GM23338 (cell line): Measurements from ENCODE around the gene PRPF39. TPM values are rescaled to one million over a fixed set of nuclear protein-coding genes. Genes with fewer than 3 reads are reported as not detected.

Experiments
- ATAC-seq: fragments of 200-7000 bp; cut with Tn5 transposase; 3 replicates; pipeline ENCODE4 v1.9.1; 2020
- DNase-seq: peaks from one replicate; pipeline ENCODE4 v3.0.0-alpha.2; 2015; ENCODE audit warnings: low spot score
- H2AFZ ChIP-seq: fragments of 200-600 bp; sonication (generic); 2 replicates; pipeline ENCODE4 v1.8.0; 2016; ENCODE audit warnings: antibody characterized with exemption, mild to moderate bottlenecking, moderate library complexity
- H3F3A ChIP-seq: fragments of 200-600 bp; sonication (generic); replicated peaks from 2 replicates; pipeline ENCODE4 v1.8.0; 2017; ENCODE audit warnings: antibody characterized with exemption, mixed run types, low read depth
- H3K27ac ChIP-seq: fragments of 200-600 bp; sonication (generic); 2 replicates; pipeline ENCODE4 v1.6.1; 2016; ENCODE audit warnings: low read depth
- H3K27me3 ChIP-seq: fragments of 200-600 bp; sonication (generic); 2 replicates; pipeline ENCODE4 v1.8.0; 2016; ENCODE audit warnings: mild to moderate bottlenecking, mixed run types, moderate library complexity; ENCODE audit not compliant: insufficient read depth
- H3K36me3 ChIP-seq: fragments of 200-600 bp; sonication (generic); 2 replicates; pipeline ENCODE4 v1.8.0; 2016; ENCODE audit warnings: mild to moderate bottlenecking; ENCODE audit not compliant: insufficient read depth
- H3K4me1 ChIP-seq: fragments of 200-600 bp; sonication (generic); 2 replicates; pipeline ENCODE4 v1.8.0; 2016; ENCODE audit warnings: mild to moderate bottlenecking, moderate library complexity; ENCODE audit not compliant: insufficient read depth
- H3K4me2 ChIP-seq: fragments of 200-600 bp; sonication (generic); 2 replicates; pipeline ENCODE4 v1.7.1; 2017; ENCODE audit warnings: mixed run types
- H3K4me3 ChIP-seq: fragments of 200-600 bp; sonication (generic); 2 replicates; pipeline ENCODE4 v1.6.1; 2016; ENCODE audit warnings: mixed run types
- H3K79me2 ChIP-seq: fragments of 200-600 bp; sonication (generic); replicated peaks from 2 replicates; pipeline ENCODE4 v1.8.0; 2017; ENCODE audit warnings: mild to moderate bottlenecking; ENCODE audit not compliant: insufficient read depth
- H3K9me2 ChIP-seq: fragments of 200-600 bp; sonication (generic); 2 replicates; pipeline ENCODE4 v1.8.0; 2017; ENCODE audit not compliant: insufficient read depth
- H4K20me1 ChIP-seq: fragments of 200-600 bp; sonication (generic); replicated peaks from 2 replicates; pipeline ENCODE4 v1.8.0; 2017; ENCODE audit warnings: mild to moderate bottlenecking; ENCODE audit not compliant: insufficient read depth
- H3K27ac Mint-ChIP-seq: 2 replicates; pipeline ENCODE4 v1.8.0; 2020; ENCODE audit warnings: inconsistent platforms, mild to moderate bottlenecking, moderate library complexity, mixed read lengths
- H3K27me3 Mint-ChIP-seq: 3 replicates; pipeline ENCODE4 v1.8.0; 2022; ENCODE audit warnings: low read depth, mild to moderate bottlenecking, moderate library complexity, mixed read lengths, inconsistent platforms; ENCODE audit not compliant: insufficient read depth, poor library complexity
- H3K36me3 Mint-ChIP-seq: 3 replicates; pipeline ENCODE4 v1.8.0; 2021; ENCODE audit warnings: low read depth, mild to moderate bottlenecking, inconsistent platforms, moderate library complexity, mixed read lengths
- H3K4me1 Mint-ChIP-seq: 3 replicates; pipeline ENCODE4 v1.8.0; 2020; ENCODE audit warnings: mild to moderate bottlenecking, inconsistent platforms, mixed read lengths
- H3K4me3 Mint-ChIP-seq: 3 replicates; pipeline ENCODE4 v1.8.0; 2021; ENCODE audit warnings: moderate library complexity, mild to moderate bottlenecking, inconsistent platforms, mixed read lengths
- H3K9me3 Mint-ChIP-seq: 3 replicates; pipeline ENCODE4 v1.8.0; 2020; ENCODE audit warnings: moderate library complexity, mild to moderate bottlenecking, inconsistent platforms, mixed read lengths
- CREB1 ChIP-seq: fragments of 250-450 bp; sonication (Bioruptor Pico); IDR thresholded peaks from 2 replicates; pipeline ENCODE4 v1.5.0; 2020; ENCODE audit warnings: low read depth, mild to moderate bottlenecking, moderate library complexity
- CTCF ChIP-seq, 2 experiments: fragments of 200-600 bp in 1 of 2; sonication (generic) in 1 of 2; conservative IDR thresholded peaks; 2 replicates each; pipeline versions ENCODE4 v1.5.1 to v1.6.1; 2016 to 2017; ENCODE audit warnings: antibody characterized with exemption in 2 of 2, low read depth in 2 of 2, mild to moderate bottlenecking in 2 of 2, moderate library complexity in 1 of 2
- EZH2 ChIP-seq: fragments of 200-600 bp; sonication (generic); IDR thresholded peaks from one replicate; pipeline ENCODE4 v1.8.0; 2017; ENCODE audit warnings: antibody characterized with exemption, mild to moderate bottlenecking, low read depth; ENCODE audit not compliant: unreplicated experiment
- EZH2phosphoT487 ChIP-seq: fragments of 200-600 bp; sonication (generic); IDR thresholded peaks from one replicate; pipeline ENCODE4 v1.8.1; 2018; ENCODE audit warnings: antibody characterized with exemption; ENCODE audit not compliant: unreplicated experiment
- JUNB ChIP-seq: IDR thresholded peaks from one replicate; pipeline ENCODE4 v1.6.1; 2016; ENCODE audit warnings: antibody characterized with exemption; ENCODE audit not compliant: unreplicated experiment
- POLR2AphosphoS5 ChIP-seq: IDR thresholded peaks from 2 replicates; pipeline ENCODE4 v1.6.1; 2016; ENCODE audit warnings: antibody characterized with exemption, low read depth
- REST ChIP-seq: IDR thresholded peaks from one replicate; pipeline ENCODE4 v1.6.1; 2018; ENCODE audit warnings: antibody characterized with exemption; ENCODE audit not compliant: unreplicated experiment
- STAT1 ChIP-seq: IDR thresholded peaks from one replicate; pipeline ENCODE4 v1.6.1; 2016; ENCODE audit warnings: antibody characterized with exemption; ENCODE audit not compliant: unreplicated experiment
- ZNF114 ChIP-seq: fragments of 250-450 bp; sonication (Bioruptor Pico); IDR thresholded peaks from 2 replicates; pipeline ENCODE4 v1.5.0; 2020; ENCODE audit warnings: mild to moderate bottlenecking, moderate library complexity
- polyA plus RNA-seq: library from polyadenylated mRNA; unstranded; fragments of >200 nt; fragmentation: Nextera tagmentation; extraction: Ambion mirVana; gene quantifications from 2 replicates; pipeline ENCODE4 v1.2.1, GENCODE V29; 2016
- total RNA-seq: library from RNA; depleted of rRNA; stranded (reverse); fragments of >200 nt; shearing (Covaris generic); gene quantifications from 2 replicates; pipeline ENCODE4 v1.2.3, GENCODE V29; 2014
- TF ChIP-seq, protein P1 (sequence below): IDR thresholded peaks from 2 replicates; pipeline ENCODE4 v1.6.1; 2016; ENCODE audit warnings: antibody characterized with exemption

Gene PRPF39
- total and polyA plus RNA-seq, 2 experiments from 2014 or later: 30.7 to 56.9 TPM

- TF ChIP-seq CREB1 (CRISPR knock-in tag): no peak
- TF ChIP-seq, protein P1, sequence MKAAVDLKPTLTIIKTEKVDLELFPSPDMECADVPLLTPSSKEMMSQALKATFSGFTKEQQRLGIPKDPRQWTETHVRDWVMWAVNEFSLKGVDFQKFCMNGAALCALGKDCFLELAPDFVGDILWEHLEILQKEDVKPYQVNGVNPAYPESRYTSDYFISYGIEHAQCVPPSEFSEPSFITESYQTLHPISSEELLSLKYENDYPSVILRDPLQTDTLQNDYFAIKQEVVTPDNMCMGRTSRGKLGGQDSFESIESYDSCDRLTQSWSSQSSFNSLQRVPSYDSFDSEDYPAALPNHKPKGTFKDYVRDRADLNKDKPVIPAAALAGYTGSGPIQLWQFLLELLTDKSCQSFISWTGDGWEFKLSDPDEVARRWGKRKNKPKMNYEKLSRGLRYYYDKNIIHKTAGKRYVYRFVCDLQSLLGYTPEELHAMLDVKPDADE: no peak
- no peak for TF ChIP-seq STAT1
- no peak for TF ChIP-seq EZH2
- no peak for TF ChIP-seq REST
- TF ChIP-seq EZH2phosphoT487: no peak
- no peak for TF ChIP-seq CTCF (conservative IDR thresholded peaks at IDR 0.05; ENCODE audit: low read depth in 2 of 2)
Measured at GRCh38 chr14:45089813-45090212, 5.9 kb downstream of the PRPF39 start (continued).

DNA sequence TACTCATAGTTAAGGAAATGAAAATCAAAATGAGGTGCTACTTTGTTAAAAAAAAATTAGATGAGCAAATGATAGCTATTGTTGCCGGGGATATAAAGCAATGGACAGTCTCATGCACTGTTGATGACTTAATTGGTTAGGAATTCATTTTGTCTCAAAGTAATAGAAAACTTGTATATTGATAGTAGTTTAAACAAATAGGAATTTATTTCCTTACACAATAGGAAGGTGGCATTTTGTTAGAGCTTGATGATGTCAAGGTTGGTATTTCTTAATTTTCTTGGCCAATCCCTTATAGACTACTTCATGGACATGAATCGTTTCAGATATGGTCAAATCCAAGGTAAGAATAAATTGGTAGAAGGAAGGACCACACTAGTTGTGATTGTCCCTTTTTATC, 7.8 kb downstream of the PRPF39 start:
- Histone ChIP-seq H2AFZ (no peak overlapping the region), H3K79me2 (peaks cover 99% of the 10 kb centered on the region), H3F3A (no peaks in the 10 kb centered on the region), H3K4me1 (no peaks in the 10 kb centered on the region; the same call in 1 of the 2 replicates), H3K9me2 (no peaks in the 10 kb centered on the region), H4K20me1 (peaks cover 49% of the 10 kb centered on the region), H3K36me3 (peaks cover 17% of the 10 kb centered on the region), H3K27ac (no peak overlapping the region), H3K4me2 (no peak overlapping the region), H3K4me3 (no peak overlapping the region), H3K27me3 (no peaks in the 10 kb centered on the region)
- no peak for DNase-seq
- Mint-ChIP-seq H3K4me1 (peaks cover 6% of the 10 kb centered on the region; the same call in 2 of the 3 replicates), H3K27me3 (no peaks in the 10 kb centered on the region), H3K4me3 (no peak overlapping the region), H3K27ac (no peak overlapping the region), H3K36me3 (peaks cover 17% of the 10 kb centered on the region), H3K9me3 (no peaks in the 10 kb centered on the region)
- ATAC-seq: no peak
- no peak for TF ChIP-seq REST
- no peak for TF ChIP-seq POLR2AphosphoS5
- no peak for TF ChIP-seq CTCF (conservative IDR thresholded peaks at IDR 0.05; ENCODE audit: low read depth in 2 of 2)
- TF ChIP-seq JUNB: no peak
- no peak for TF ChIP-seq ZNF114 (CRISPR knock-in tag)
